GM10847 (cell line): ENCODE data around the gene CRADD.

Experiments used
- POLR2A ChIP-seq: IDR thresholded peaks from 2 replicates; pipeline ENCODE4 v1.6.1; 2011; ENCODE audit not compliant: insufficient read length; ENCODE audit errors: extremely low read depth

The CRADD gene

DNA sequence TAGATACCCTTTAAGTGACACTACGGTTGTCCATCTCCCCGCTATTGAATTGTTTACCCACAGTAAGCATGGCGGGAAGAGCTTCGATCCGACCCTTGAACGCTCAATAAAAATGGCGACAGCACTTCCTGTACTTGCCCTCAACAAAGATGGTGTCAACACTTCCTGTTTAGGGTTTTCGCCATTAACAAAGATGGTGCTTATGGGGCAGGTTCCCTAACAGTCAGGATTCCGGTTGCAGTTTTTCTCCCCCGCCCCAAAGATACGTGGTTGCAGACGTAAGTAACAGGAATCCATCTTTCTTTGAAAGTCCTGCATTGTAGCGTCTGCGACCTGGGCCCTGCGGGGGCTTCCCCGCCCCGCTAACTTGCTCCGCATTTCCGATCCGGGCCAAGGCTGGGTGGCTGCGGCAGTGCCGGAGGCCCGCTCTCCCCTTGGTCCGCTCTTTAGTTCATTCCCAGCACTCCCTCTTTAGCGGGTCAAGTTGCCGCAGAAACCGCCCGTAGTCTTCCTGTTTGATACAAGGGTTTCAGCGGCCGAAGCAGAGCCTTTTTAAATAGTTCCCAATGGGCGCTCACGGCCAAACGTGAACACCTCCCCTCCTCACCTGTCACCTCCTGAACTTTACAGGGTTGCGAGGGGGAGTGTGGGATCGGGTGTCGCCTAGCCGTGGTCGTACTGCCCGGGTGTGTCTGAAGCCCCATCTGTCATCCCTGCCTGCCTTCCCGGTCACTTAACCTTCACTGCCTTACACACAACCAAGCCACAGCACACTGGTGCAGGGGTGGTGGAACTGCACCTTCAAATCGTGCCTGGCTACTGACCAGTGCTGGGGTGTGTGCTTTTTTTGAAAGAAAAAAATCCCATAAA, at the start of gene CRADD:
TSS of gene CRADD (plus strand) at position 181 of the 870 bp plus-strand sequence.
- peak; percentile 61 for TF ChIP-seq POLR2A

DNA sequence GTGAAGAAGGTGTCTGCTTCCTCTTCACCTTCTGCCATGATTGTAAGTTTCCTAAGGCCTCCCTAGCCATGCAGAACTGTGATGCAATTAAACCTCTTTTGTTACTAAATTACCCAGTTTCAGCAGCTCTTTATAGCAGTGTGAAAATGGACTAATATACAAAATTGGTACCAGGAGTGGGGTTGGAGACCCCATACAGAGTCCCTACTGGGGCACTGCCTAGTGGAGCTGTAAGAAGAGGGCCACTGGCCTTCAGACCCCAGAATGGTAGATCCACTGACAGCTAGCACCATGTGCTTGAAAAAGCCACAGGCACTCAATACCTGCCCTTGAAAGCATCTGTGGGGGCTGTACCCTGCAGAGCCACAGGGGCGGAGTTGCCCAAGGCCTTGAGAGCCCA, 44.8 kb upstream of the CRADD start:
- TF ChIP-seq POLR2A = no peak

DNA sequence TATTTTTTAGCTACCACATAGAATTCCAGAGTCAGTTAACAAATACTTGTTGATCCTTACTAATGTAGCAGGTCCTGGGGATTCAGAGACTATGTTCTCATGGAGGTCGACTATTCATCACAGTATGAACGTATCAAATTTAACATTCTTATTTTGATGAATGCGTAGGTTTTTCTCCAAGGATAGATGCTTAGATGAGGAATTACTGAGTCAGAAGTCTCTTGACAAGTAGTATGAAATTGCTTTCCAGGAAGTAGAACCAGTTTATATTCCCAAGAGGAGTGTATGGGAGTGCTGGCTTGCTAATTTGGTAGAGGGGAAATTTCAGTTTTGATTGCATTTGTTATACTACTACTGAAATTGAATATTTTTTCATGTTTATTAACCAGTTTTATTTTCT, 42.8 kb upstream of the CRADD start:
- TF ChIP-seq POLR2A = no peak

GRCh38 chr12:93636708-93637107, 40.5 kb upstream of the CRADD start:
- TF ChIP-seq POLR2A = no peak

- TF ChIP-seq POLR2A = no peak
Measured at GRCh38 chr12:93638095-93638494, 39.1 kb upstream of the CRADD start.

DNA sequence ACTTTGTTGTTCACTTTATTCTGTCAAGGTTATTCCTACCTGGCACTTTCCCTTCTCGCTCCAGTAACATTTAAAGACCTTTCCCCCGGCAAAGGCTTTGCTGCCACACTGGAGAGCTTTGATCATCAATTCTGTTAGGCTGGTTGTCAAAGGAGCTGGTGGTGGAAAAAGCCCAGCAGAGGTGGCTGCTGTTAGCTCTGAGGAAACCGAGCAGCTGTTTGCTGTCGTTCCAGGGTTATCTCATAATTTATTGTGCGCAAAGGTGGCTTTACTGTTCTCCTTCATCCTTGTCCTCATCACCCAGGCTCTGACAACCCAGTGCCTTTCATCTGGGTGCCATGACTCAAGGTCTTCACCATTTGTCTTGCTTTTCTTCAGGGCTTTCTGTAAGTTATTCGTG, 38.2 kb upstream of the CRADD start:
- no peak for TF ChIP-seq POLR2A

DNA sequence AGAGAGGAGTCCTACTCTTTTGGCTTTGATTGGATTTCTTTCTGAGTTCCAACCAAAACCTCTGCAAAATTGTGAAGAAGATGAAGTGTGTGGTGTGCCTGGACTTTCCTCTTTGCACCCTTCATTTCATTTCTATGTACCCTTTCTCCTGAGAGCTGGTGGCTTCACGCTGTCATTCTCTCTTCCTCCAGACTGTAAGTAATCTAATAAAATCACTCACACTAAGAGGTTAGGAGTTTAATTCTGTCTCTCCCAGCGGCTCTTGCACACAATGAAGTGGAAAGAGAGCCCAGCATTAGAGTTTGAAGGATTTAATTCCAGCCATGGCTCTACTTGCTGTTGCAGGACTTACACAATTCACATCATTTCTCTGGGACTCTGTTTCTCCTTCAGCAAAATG, 37.8 kb upstream of the CRADD start:
- TF ChIP-seq POLR2A = no peak

GRCh38 chr12:93642751-93643150, 34.4 kb upstream of the CRADD start:
- TF ChIP-seq POLR2A = no peak

DNA sequence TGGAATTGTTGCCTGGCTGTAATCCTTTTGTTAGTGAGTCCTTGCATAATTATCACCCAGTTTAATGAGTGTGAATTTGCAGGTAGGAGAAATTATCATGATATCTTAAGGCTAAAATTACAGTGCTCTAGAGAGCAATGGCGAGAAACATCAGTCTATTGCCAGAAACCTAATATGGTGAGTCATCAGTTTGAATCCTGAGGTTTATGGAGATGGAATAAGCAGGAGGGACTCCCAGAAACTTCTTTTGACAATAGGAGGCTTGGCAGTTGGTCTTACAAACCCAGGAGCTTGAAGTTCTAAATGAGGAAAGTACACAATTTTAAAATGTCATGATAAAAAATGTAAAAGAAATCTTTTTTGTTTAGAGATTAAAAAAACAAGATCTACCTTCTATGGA, 31.5 kb upstream of the CRADD start:
- no peak for TF ChIP-seq POLR2A

DNA sequence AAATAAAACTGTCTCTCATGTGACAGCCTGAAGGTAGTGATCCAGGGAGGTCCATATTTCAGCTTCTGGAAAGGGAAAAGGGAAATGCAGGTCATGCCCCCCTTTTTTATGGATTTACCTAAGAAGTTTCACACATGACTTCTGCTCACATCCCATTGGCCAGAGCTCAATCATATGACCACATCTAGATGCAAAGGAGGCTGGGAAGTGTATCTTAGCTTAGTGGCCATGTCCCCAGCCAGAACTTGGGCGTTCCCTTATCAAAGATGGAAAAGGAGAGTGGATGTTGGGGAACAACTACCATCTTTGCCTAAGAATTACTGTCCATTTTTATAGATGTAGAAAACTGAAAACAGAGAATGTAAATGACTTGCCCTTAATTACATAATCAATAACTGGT, 26.5 kb upstream of the CRADD start:
- TF ChIP-seq POLR2A = no peak

DNA sequence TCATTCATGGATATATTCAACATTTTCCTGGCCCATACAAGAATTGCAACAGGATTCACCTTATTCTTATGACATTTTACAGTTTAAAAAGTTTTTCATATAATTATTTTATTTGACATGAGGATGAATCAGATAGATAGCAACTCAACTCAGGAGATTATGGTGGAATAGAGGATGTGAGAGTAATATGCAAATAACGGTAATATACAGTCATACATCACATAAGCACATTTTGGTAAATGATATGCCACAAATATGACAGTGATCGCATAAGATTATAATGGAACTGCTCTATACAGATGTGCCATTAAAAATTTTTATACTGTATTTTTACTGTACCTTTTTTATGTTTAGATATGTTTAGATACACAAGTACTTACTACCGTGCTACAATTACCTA, 24.1 kb upstream of the CRADD start:
- no peak for TF ChIP-seq POLR2A

- no peak for TF ChIP-seq POLR2A
Measured at GRCh38 chr12:93653712-93654111, 23.5 kb upstream of the CRADD start.

- TF ChIP-seq POLR2A = no peak
Measured at GRCh38 chr12:93654421-93654820, 22.8 kb upstream of the CRADD start.

- no peak for TF ChIP-seq POLR2A
Measured at GRCh38 chr12:93657071-93657470, 20.1 kb upstream of the CRADD start.

DNA sequence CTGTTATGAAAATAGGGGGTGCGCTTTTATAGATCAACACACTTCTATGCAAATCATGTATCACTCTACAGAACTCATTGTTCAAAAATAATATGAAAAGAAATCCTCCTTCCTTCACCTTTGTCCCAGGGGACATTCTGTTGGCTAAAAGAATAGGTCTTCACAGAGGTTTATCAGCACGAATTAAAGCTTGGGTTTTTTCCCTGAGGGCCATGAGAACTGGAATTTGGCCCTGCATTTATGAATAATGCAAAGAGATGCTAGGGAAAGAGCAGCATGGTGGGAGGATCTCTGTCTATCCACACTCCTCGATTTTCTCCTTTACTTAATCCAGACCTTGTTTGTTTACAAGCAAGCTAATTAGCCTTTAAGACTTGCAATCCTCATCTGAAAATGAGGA, 16.2 kb upstream of the CRADD start:
- TF ChIP-seq POLR2A = no peak

- no peak for TF ChIP-seq POLR2A
Measured at GRCh38 chr12:93663006-93663728, 14.0 kb upstream of the CRADD start.
